Limb (tissue), 2 donors: Measurements from ENCODE around the gene ITGB1BP1.
A peak's percentile ranks its signal among the peaks of the same experiment; 100 is the strongest.

Experiments used
- DNase-seq, 2 donors: peaks; one replicate each; pipeline ENCODE4 v3.0.0-alpha.2; 2016; ENCODE audit errors: extremely low spot score in 2 of 2

Gene ITGB1BP1

GRCh38 chr2:9423100-9423921 is at the start of gene ITGB1BP1, which contains the start of gene CPSF3:
TSS of gene ITGB1BP1 (minus strand) at chr2:9423528. CDS start at chr2:9418697, 4,831 bp downstream.
TSS of gene CPSF3 (plus strand) at chr2:9423654. CDS start at chr2:9423774, 120 bp downstream.
- DNase-seq, result peak; percentile 98 to 99

GRCh38 chr2:9472511-9472910 is 49.2 kb upstream of the ITGB1BP1 start:
- no peak for DNase-seq

GRCh38 chr2:9471206-9471605 is 47.9 kb upstream of the ITGB1BP1 start:
- DNase-seq, result no peak

- DNase-seq, result no peak
These were observed 44.4 kb upstream of the ITGB1BP1 start for GRCh38 chr2:9467687-9468086.

GRCh38 chr2:9466147-9466683 is 42.9 kb upstream of the ITGB1BP1 start:
- DNase-seq, result no peak

- no peak for DNase-seq
These were observed 41.8 kb upstream of the ITGB1BP1 start for GRCh38 chr2:9465170-9465569.

- no peak for DNase-seq
These were observed 40.3 kb upstream of the ITGB1BP1 start for GRCh38 chr2:9463698-9464034.

GRCh38 chr2:9462886-9463697 is 39.8 kb upstream of the ITGB1BP1 start:
- no peak for DNase-seq

- no peak for DNase-seq
These were observed 39.0 kb upstream of the ITGB1BP1 start for GRCh38 chr2:9462313-9462712.

- no peak for DNase-seq
These were observed 37.8 kb upstream of the ITGB1BP1 start for GRCh38 chr2:9461079-9461478.

GRCh38 chr2:9460441-9461017 is 37.2 kb upstream of the ITGB1BP1 start:
- DNase-seq, result no peak

- no peak for DNase-seq
These were observed 27.9 kb upstream of the ITGB1BP1 start for GRCh38 chr2:9451231-9451630.

GRCh38 chr2:9445089-9445488 is 21.8 kb upstream of the ITGB1BP1 start:
- DNase-seq, result no peak

- DNase-seq, result no peak
These were observed 20.2 kb upstream of the ITGB1BP1 start for GRCh38 chr2:9443526-9443925.

- DNase-seq, result no peak
These were observed 18.2 kb upstream of the ITGB1BP1 start for GRCh38 chr2:9441556-9441955.

- DNase-seq, result no peak
These were observed 16.9 kb upstream of the ITGB1BP1 start for GRCh38 chr2:9440058-9440727.

GRCh38 chr2:9439536-9439935 is 16.2 kb upstream of the ITGB1BP1 start:
- DNase-seq, result no peak

- no peak for DNase-seq
These were observed 11.2 kb upstream of the ITGB1BP1 start for GRCh38 chr2:9434489-9434888.

GRCh38 chr2:9430316-9431293 is 7.3 kb upstream of the ITGB1BP1 start:
- DNase-seq, result no peak

- DNase-seq, result no peak
These were observed 5.7 kb upstream of the ITGB1BP1 start for GRCh38 chr2:9428965-9429577.
